K562 (cell line): Measurements from ENCODE around the gene DENND10.

Experiments used
- ATF2 ChIP-seq: sonication (generic); formaldehyde crosslinking; IDR thresholded peaks from 2 replicates; pipeline ENCODE4 v1.8.1; 2022; ENCODE audit warnings: missing genetic modification reagents
- ETV5 ChIP-seq: sonication (generic); formaldehyde crosslinking; IDR thresholded peaks from 2 replicates; pipeline ENCODE4 v1.4.0; 2020; ENCODE audit warnings: low read depth, mild to moderate bottlenecking, missing genetic modification reagents
- EZH2 ChIP-seq: IDR thresholded peaks from 2 replicates; pipeline ENCODE4 v1.6.1; 2012; ENCODE audit warnings: low read depth, mild to moderate bottlenecking, inconsistent platforms, low read length, borderline replicate concordance
- JUND ChIP-seq, 2 experiments: IDR thresholded peaks; 2 replicates in 1 of 2; 3 replicates in 1 of 2; pipeline ENCODE4 v1.6.1; 2011; ENCODE audit warnings: borderline replicate concordance in 2 of 2, low read depth in 2 of 2, low read length in 2 of 2, improper control_type of control experiment in 1 of 2, missing biosample characterization in 1 of 2, missing genetic modification characterization in 1 of 2, missing genetic modification reagents in 1 of 2
- MAFG ChIP-seq: fragments of 450-650 bp; conservative IDR thresholded peaks from 2 replicates; pipeline ENCODE4 v1.6.1; 2016; ENCODE audit warnings: missing genetic modification characterization, missing compliant biosample characterization
- MLX ChIP-seq, 2 experiments: fragments of 450-650 bp in 1 of 2; sonication (generic) in 1 of 2; formaldehyde crosslinking; conservative IDR thresholded peaks; 2 replicates each; pipeline versions ENCODE4 v1.4.0 to v1.8.1; 2020 to 2022; ENCODE audit warnings: mild to moderate bottlenecking in 1 of 2, missing genetic modification reagents in 1 of 2
- SIN3A ChIP-seq, 2 experiments: fragments of 150-350 bp in 1 of 2; IDR thresholded peaks; 2 replicates each; pipeline ENCODE4 v1.6.1; 2011 to 2016; ENCODE audit warnings: borderline replicate concordance in 2 of 2, low read depth in 2 of 2, low read length in 2 of 2, mild to moderate bottlenecking in 2 of 2, moderate library complexity in 2 of 2; ENCODE audit not compliant: control insufficient read depth in 1 of 2
- TBL1XR1 ChIP-seq, 2 experiments: IDR thresholded peaks; 2 replicates each; pipeline ENCODE4 v1.6.1; 2012; ENCODE audit warnings: improper control_type of control experiment in 2 of 2, low read length in 2 of 2, mild to moderate bottlenecking in 1 of 2
- TCFL5 ChIP-seq: fragments of 250-450 bp; sonication (Bioruptor Pico); conservative IDR thresholded peaks from 2 replicates; pipeline ENCODE4 v1.6.1; 2021; ENCODE audit warnings: mild to moderate bottlenecking, moderate library complexity, matching md5 sums
- TSC22D4 ChIP-seq: fragments of 450-650 bp; IDR thresholded peaks from 2 replicates; pipeline ENCODE4 v1.6.1; 2016; ENCODE audit warnings: missing genetic modification characterization, missing biosample characterization, control low read depth
- ZBTB2 ChIP-seq: fragments of 450-650 bp; IDR thresholded peaks from 2 replicates; pipeline ENCODE4 v1.6.1; 2016; ENCODE audit warnings: antibody characterized with exemption
- ZNF589 ChIP-seq: fragments of 200-800 bp; sonication (Bioruptor generic); IDR thresholded peaks from 2 replicates; pipeline ENCODE4 v1.6.1; 2016; ENCODE audit warnings: low read depth, missing genetic modification characterization, missing compliant biosample characterization
- ZSCAN29 ChIP-seq: fragments of 450-650 bp; IDR thresholded peaks from 2 replicates; pipeline ENCODE4 v1.6.1; 2017
- ZZZ3 ChIP-seq: fragments of 450-650 bp; IDR thresholded peaks from 2 replicates; pipeline ENCODE4 v1.6.1; 2016; ENCODE audit warnings: antibody characterized with exemption, mild to moderate bottlenecking, moderate library complexity

- no peak for TF ChIP-seq TSC22D4
- no peak for TF ChIP-seq ZZZ3
- no peak for TF ChIP-seq MAFG
- no peak for TF ChIP-seq MLX (CRISPR knock-in tag; conservative IDR thresholded peaks at IDR 0.05)
- TF ChIP-seq TBL1XR1 (IDR thresholded peaks at IDR 0.05; ENCODE audit: low read length in 2 of 2) = no peak
- no peak for TF ChIP-seq TCFL5 (CRISPR knock-in tag)
- TF ChIP-seq JUND (IDR thresholded peaks at IDR 0.05; ENCODE audit: borderline replicate concordance, low read depth, low read length) = no peak
- TF ChIP-seq JUND (tag; IDR thresholded peaks at IDR 0.05; ENCODE audit: borderline replicate concordance, low read depth, low read length) = no peak
- TF ChIP-seq EZH2 = no peak
- TF ChIP-seq ZBTB2 = no peak
- no peak for TF ChIP-seq SIN3A (IDR thresholded peaks at IDR 0.05; ENCODE audit: borderline replicate concordance in 2 of 2, control insufficient read depth in 1 of 2, low read depth in 2 of 2, low read length in 2 of 2)
- no peak for TF ChIP-seq ZNF589
- TF ChIP-seq ZSCAN29 = no peak
- TF ChIP-seq ATF2 (CRISPR knock-in tag) = no peak
- TF ChIP-seq ETV5 (CRISPR knock-in tag) = no peak
Observed at GRCh38 chr10:119143657-119144056, 39.7 kb downstream of the DENND10 start.
